HepG2 (cell line): ENCODE measurements around the gene ADD2. TPM values are rescaled to one million over a fixed set of nuclear protein-coding genes. Genes with fewer than 3 reads are reported as not detected.

Experiments used
- ETV6 ChIP-seq: sonication (generic); formaldehyde crosslinking; conservative IDR thresholded peaks from 2 replicates; pipeline ENCODE4 v1.4.0; 2020; ENCODE audit warnings: missing genetic modification reagents
- FOXC1 ChIP-seq: sonication (generic); formaldehyde crosslinking; IDR thresholded peaks from 2 replicates; pipeline ENCODE4 v1.8.0; 2022; ENCODE audit warnings: mild to moderate bottlenecking, missing genetic modification reagents, borderline replicate concordance
- GTF3A ChIP-seq: sonication (generic); formaldehyde crosslinking; conservative IDR thresholded peaks from 2 replicates; pipeline ENCODE4 v1.4.0; 2020; ENCODE audit warnings: mild to moderate bottlenecking, missing genetic modification reagents
- MED1 ChIP-seq: sonication (generic); formaldehyde crosslinking; IDR thresholded peaks from 2 replicates; pipeline ENCODE4 v1.4.0; 2020; ENCODE audit warnings: missing genetic modification reagents
- NCOA2 ChIP-seq: sonication (generic); formaldehyde crosslinking; IDR thresholded peaks from 2 replicates; pipeline ENCODE4 v1.8.0; 2022; ENCODE audit warnings: inconsistent platforms
- NR2F1 ChIP-seq, 2 experiments: fragments of 450-650 bp in 1 of 2; formaldehyde crosslinking in 1 of 2; IDR thresholded peaks; 2 replicates each; pipeline versions ENCODE4 v1.5.0 to v1.6.1; 2016 to 2020; ENCODE audit warnings: mild to moderate bottlenecking in 1 of 2, missing compliant biosample characterization in 1 of 2, missing genetic modification reagents in 1 of 2, moderate library complexity in 1 of 2
- PAF1 ChIP-seq: IDR thresholded peaks from 2 replicates; pipeline ENCODE4 v1.6.1; 2016; ENCODE audit warnings: missing genetic modification reagents, missing compliant biosample characterization
- SOX6 ChIP-seq, 2 experiments: fragments of 450-650 bp in 1 of 2; sonication (generic) in 1 of 2; formaldehyde crosslinking in 1 of 2; IDR thresholded peaks; 2 replicates each; pipeline versions ENCODE4 v1.4.0 to v1.6.1; 2017 to 2020; ENCODE audit warnings: antibody characterized with exemption in 1 of 2, mild to moderate bottlenecking in 1 of 2, missing genetic modification reagents in 1 of 2
- STAG1 ChIP-seq: sonication (generic); formaldehyde crosslinking; IDR thresholded peaks from 2 replicates; pipeline ENCODE4 v1.4.0; 2020; ENCODE audit warnings: missing genetic modification reagents
- ZBTB7B ChIP-seq: sonication (generic); formaldehyde crosslinking; IDR thresholded peaks from 2 replicates; pipeline ENCODE4 v1.4.0; 2020; ENCODE audit warnings: missing genetic modification reagents
- ZFX ChIP-seq: sonication (generic); formaldehyde crosslinking; IDR thresholded peaks from 2 replicates; pipeline ENCODE4 v1.4.0; 2020; ENCODE audit warnings: mild to moderate bottlenecking, low read depth, missing genetic modification reagents, moderate library complexity
- ZNF317 ChIP-seq: sonication (generic); formaldehyde crosslinking; IDR thresholded peaks from 2 replicates; pipeline ENCODE4 v1.5.0; 2020; ENCODE audit warnings: mild to moderate bottlenecking, missing genetic modification reagents
- ZNF350 ChIP-seq: sonication (generic); formaldehyde crosslinking; IDR thresholded peaks from 2 replicates; pipeline ENCODE4 v1.4.0; 2020; ENCODE audit warnings: mild to moderate bottlenecking, low read depth, missing genetic modification reagents, borderline replicate concordance
- ZNF629 ChIP-seq: sonication (generic); formaldehyde crosslinking; conservative IDR thresholded peaks from 2 replicates; pipeline ENCODE4 v1.5.0; 2020; ENCODE audit warnings: missing genetic modification reagents
- polyA plus RNA-seq, 8 experiments: library from polyadenylated mRNA; depleted of rRNA in 3 of 8; stranded (reverse) in 7 of 8; unstranded in 1 of 8; fragments of >200 nt; fragmentation: Illumina TruSeq in 4 of 8; extraction: Trizol in 4 of 8; gene quantifications; 2 replicates each; pipeline versions ENCODE4 v1.2.1 to v1.2.3, GENCODE V29; 2011 to 2016; ENCODE audit warnings: low read depth in 4 of 8, missing spikeins in 1 of 8, mixed read lengths in 1 of 8; ENCODE audit not compliant: insufficient read depth in 1 of 8
- total RNA-seq, 5 experiments: library from RNA; depleted of rRNA; stranded (reverse); fragments of >200 nt; fragmentation: Illumina TruSeq; extraction: Trizol; gene quantifications; 2 replicates each; pipeline ENCODE4 v1.2.3, GENCODE V29; 2016; ENCODE audit warnings: low read depth in 1 of 5
- TF ChIP-seq, protein P1 (sequence below): IDR thresholded peaks from 2 replicates; pipeline ENCODE4 v1.6.1; 2018; ENCODE audit warnings: missing genetic modification reagents
- TF ChIP-seq, protein P2 (sequence below): sonication (generic); formaldehyde crosslinking; IDR thresholded peaks from one replicate; pipeline ENCODE4 v1.5.1; 2020; ENCODE audit warnings: mild to moderate bottlenecking, missing genetic modification reagents; ENCODE audit errors: not compliant biosample characterization
- TF ChIP-seq, protein P3 (sequence below): sonication (generic); formaldehyde crosslinking; IDR thresholded peaks from 2 replicates; pipeline ENCODE4 v1.5.0; 2020; ENCODE audit warnings: mild to moderate bottlenecking, missing genetic modification reagents

ADD2 gene
- total and polyA plus RNA-seq, 2 of the 13 experiments (the other 11 are each of a cell fraction or from before 2014, with no cell fraction given), result 0.05 to 0.13 TPM

DNA sequence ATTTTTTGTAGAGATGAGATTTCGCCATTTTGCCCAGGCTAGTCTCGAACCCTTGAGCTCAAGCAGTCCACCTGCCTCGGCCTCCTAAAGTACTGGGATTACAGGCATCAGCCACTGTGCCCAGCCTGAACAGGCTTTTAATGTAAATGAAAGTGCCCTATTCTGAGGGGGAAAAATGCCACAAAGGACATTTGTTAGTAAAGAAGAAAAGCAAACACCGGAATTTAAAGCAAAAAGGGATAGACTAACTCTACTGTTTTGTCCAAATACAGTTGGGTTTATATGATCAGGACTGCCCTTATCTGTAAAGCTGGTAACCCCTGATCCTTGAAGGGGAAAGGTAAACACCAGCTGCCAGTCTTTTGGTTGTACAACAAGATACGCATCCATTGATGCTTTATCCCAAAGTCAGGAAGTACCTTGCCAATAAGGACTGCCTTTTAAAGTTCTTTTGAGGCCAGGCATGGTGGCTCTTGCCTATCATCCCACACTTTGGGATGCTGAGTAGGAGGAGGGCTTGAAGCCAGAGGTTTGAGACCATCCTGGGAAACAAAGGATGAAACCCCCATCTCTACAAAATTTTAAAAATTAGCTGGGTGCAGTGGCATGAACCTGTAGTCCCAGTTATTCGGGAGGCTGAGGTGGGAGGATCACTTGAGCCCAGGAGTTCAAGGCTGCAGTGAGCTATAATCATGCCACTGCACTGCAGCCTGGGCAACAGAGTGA lies 39.3 kb upstream of the ADD2 start (continued):
- TF ChIP-seq SOX6 (IDR thresholded peaks at IDR 0.05), result no peak
- peak; percentile 98 for TF ChIP-seq SOX6 (CRISPR knock-in tag; IDR thresholded peaks at IDR 0.05)
- TF ChIP-seq, protein P1, sequence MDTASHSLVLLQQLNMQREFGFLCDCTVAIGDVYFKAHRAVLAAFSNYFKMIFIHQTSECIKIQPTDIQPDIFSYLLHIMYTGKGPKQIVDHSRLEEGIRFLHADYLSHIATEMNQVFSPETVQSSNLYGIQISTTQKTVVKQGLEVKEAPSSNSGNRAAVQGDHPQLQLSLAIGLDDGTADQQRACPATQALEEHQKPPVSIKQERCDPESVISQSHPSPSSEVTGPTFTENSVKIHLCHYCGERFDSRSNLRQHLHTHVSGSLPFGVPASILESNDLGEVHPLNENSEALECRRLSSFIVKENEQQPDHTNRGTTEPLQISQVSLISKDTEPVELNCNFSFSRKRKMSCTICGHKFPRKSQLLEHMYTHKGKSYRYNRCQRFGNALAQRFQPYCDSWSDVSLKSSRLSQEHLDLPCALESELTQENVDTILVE (CRISPR knock-in tag), result peak; percentile 76; the same call in 1 of the 2 replicates
- TF ChIP-seq ZNF629, result peak; percentile 33
- peak; percentile 94 to 97 for TF ChIP-seq NR2F1 (CRISPR knock-in tag; IDR thresholded peaks at IDR 0.05)
- peak; percentile 99 for TF ChIP-seq NCOA2 (CRISPR knock-in tag)
- TF ChIP-seq, protein P2, sequence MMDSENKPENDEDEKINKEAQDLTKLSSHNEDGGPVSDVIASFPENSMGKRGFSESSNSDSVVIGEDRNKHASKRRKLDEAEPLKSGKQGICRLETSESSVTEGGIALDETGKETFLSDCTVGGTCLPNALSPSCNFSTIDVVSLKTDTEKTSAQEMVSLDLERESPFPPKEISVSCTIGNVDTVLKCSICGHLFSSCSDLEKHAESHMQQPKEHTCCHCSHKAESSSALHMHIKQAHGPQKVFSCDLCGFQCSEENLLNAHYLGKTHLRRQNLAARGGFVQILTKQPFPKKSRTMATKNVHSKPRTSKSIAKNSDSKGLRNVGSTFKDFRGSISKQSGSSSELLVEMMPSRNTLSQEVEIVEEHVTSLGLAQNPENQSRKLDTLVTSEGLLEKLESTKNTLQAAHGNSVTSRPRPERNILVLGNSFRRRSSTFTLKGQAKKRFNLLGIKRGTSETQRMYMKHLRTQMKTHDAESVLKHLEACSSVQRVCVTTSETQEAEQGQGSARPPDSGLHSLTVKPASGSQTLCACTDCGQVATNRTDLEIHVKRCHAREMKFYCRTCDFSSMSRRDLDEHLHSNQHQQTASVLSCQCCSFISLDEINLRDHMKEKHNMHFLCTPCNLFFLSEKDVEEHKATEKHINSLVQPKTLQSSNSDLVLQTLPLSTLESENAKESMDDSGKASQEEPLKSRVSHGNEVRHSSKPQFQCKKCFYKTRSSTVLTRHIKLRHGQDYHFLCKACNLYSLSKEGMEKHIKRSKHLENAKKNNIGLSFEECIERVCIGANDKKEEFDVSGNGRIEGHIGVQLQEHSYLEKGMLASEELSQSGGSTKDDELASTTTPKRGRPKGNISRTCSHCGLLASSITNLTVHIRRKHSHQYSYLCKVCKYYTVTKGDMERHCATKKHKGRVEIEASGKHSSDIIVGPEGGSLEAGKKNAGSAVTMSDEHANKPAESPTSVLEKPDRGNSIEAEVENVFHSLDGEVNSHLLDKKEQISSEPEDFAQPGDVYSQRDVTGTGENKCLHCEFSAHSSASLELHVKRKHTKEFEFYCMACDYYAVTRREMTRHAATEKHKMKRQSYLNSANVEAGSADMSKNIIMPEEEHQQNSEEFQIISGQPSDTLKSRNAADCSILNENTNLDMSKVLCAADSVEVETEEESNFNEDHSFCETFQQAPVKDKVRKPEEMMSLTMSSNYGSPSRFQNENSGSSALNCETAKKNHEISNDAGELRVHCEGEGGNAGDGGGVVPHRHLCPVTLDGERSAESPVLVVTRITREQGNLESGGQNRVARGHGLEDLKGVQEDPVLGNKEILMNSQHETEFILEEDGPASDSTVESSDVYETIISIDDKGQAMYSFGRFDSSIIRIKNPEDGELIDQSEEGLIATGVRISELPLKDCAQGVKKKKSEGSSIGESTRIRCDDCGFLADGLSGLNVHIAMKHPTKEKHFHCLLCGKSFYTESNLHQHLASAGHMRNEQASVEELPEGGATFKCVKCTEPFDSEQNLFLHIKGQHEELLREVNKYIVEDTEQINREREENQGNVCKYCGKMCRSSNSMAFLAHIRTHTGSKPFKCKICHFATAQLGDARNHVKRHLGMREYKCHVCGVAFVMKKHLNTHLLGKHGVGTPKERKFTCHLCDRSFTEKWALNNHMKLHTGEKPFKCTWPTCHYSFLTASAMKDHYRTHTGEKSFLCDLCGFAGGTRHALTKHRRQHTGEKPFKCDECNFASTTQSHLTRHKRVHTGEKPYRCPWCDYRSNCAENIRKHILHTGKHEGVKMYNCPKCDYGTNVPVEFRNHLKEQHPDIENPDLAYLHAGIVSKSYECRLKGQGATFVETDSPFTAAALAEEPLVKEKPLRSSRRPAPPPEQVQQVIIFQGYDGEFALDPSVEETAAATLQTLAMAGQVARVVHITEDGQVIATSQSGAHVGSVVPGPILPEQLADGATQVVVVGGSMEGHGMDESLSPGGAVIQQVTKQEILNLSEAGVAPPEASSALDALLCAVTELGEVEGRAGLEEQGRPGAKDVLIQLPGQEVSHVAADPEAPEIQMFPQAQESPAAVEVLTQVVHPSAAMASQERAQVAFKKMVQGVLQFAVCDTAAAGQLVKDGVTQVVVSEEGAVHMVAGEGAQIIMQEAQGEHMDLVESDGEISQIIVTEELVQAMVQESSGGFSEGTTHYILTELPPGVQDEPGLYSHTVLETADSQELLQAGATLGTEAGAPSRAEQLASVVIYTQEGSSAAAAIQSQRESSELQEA (CRISPR knock-in tag), result no peak
- no peak for TF ChIP-seq ETV6 (CRISPR knock-in tag)
- TF ChIP-seq, protein P3, sequence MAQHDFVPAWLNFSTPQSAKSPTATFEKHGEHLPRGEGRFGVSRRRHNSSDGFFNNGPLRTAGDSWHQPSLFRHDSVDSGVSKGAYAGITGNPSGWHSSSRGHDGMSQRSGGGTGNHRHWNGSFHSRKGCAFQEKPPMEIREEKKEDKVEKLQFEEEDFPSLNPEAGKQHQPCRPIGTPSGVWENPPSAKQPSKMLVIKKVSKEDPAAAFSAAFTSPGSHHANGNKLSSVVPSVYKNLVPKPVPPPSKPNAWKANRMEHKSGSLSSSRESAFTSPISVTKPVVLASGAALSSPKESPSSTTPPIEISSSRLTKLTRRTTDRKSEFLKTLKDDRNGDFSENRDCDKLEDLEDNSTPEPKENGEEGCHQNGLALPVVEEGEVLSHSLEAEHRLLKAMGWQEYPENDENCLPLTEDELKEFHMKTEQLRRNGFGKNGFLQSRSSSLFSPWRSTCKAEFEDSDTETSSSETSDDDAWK, result no peak
- peak; percentile 46; the same call in 1 of the 2 replicates for TF ChIP-seq ZFX (CRISPR knock-in tag)
- TF ChIP-seq ZBTB7B (CRISPR knock-in tag), result peak; percentile 81; the same call in 1 of the 2 replicates
- TF ChIP-seq ZNF317 (CRISPR knock-in tag), result peak; percentile 88
- TF ChIP-seq STAG1 (CRISPR knock-in tag), result 0 out of 2 replicates have a peak, but pooled peaks have one; percentile 23
- TF ChIP-seq GTF3A (CRISPR knock-in tag), result peak; percentile 35; the same call in 1 of the 2 replicates
- TF ChIP-seq ZNF350, result no peak; the same call in 1 of the 2 replicates
- TF ChIP-seq MED1, result peak; percentile 97
- no peak for TF ChIP-seq PAF1 (CRISPR knock-in tag)
- no peak for TF ChIP-seq FOXC1 (CRISPR knock-in tag)
